HG02973 (cell line): ENCODE results near the gene PTPRF.
"Not testable (repeated sequence)": the region's sequence is repeated elsewhere in the genome, so short reads cannot be mapped to it uniquely, and the experiment has no call there.

ENCODE experiments used
- ATAC-seq: cut with Tn5 transposase; IDR thresholded peaks from one replicate; pipeline ENCODE4 v1.9.1; 2021; ENCODE audit warnings: moderate library complexity; ENCODE audit not compliant: unreplicated experiment

The PTPRF gene

GRCh38 chr1:43530483-43531106 lies at the start of gene PTPRF:
Gene PTPRF, plus strand, starts transcription at chr1:43530883. Its CDS starts 14,193 bp downstream, at chr1:43545076.
- no peak for ATAC-seq

DNA sequence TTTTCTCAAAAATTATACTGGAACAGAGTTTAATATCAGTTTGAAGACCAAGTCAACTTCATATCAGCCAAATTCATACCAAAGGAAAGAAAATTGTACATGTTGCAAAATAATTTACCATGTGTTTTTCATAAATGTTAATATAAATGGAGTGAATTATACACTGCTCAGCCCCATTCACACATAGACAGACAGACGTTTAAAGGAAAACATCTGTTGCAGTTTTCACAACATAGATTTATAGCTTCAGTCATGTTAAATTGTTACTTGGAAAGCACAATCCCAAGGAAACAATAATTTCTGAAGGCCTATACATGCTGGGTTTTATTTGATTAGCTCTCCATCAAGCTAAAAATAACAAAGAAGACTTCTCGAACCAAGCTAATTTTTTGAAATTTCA lies 49.2 kb upstream of the PTPRF start:
- no peak for ATAC-seq

DNA sequence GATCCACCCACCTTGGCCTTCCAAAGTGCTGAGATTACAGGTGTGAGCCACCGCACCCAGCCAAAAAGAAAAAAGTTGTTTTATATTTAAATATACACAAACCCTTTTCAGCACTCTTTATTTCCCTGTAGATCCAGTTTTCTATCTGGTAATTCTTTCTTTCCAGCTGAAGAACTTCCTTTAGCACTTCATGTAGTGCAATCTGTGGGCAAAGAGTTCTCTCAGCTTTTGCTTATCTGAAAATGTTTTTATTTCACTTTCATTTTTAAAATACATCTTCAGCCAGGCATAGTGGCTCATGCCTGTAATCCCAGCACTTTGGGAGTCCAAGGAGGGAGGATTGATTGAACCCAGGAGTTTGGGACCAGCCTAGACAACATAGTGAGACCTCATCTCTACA lies 48.5 kb upstream of the PTPRF start:
- ATAC-seq: no peak

DNA sequence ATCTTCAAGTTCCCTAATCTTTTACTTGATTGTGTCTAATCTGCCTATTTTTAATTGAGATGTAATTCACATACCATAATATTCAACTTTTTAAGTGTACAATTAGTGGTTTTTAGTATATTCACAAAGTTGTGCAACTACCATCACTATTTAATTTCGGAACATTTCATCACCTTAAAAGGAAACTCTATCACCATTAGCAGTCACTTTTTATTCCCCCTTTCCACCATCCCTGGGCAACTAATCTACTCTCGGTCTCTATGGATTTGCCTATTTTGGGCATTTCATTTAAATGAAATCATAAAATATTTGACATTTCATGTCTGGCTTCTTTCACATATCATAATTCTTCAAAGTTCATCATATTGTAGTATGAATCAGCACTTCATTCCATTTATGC lies 46.3 kb upstream of the PTPRF start:
- ATAC-seq: no peak

- no peak for ATAC-seq
These were observed 42.5 kb upstream of the PTPRF start for GRCh38 chr1:43488165-43488564.

DNA sequence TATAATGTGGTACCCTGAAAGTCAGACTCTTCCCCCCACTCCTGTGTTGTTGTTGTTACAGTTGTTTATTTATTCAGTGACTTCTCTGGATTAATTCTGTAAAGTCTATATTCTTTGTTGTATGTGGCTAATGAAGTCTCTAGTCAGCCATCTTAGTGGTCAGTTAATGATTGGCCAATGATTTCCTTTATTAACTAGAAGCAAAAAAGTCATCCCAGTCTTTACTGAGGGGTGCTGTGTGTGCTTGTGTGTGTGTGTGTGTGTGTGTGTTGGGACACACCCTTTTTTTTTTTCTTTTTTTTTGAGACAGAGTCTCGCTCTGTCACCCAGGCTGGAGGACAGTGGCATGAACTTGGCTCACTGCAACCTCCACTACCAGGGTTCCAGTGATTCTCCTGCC lies 39.6 kb upstream of the PTPRF start:
- ATAC-seq: no peak

DNA sequence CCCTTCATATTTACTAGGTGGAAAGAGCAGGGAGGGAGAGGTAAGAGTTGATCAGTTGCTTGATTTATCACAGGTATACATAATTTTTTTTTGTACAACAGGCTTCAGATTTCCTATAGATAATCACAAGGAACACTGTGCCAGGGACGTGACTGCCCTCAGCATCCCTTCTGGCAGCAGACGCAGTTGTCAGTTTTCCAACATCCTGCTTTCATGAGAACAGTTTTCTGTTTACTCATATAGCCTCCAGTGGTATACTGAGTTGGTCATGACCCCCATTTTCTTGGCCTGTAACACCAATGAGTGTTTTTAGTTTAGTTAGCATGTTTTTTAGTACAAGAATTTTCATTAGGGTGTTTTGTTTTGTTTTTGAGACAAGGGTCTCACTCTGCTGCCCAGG lies 37.9 kb upstream of the PTPRF start:
- ATAC-seq: no peak

DNA sequence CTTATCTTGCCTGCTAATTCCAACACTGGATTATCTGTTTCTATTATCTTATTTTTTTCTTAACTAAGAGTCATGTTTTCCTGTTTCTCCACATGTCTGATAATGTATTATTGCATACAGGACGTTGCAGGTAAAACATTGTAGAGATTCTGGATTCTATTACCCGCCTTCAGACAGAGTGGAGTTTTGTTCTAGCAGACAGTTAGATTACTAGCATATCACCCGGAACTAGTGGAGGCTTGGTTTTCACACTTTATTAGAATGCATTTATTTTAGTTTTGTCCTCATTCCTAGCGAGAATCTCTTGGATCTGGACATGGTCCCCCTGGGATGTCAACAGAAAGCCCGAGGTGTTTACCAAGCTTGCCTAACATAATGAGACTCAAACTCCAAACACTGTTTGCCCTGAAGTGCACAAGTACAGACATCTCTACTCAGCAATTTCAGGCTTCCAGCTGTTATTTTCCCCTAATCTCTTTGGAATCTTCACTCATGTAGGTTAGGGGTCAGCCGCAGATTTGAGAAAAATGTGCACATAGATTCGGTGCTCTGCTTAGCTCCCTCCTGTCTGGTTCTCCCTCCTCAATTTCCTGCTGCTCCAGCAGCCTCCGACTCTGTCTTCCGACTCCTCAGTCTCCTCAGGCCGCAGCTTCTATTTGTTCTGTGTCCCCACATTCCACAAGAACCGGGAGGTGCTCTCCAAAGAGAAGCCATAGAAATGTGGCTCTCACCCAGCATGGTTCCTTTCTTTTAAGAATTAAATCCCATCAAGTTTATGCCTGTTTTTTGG lies 36.8 kb upstream of the PTPRF start:
- ATAC-seq: no peak

DNA sequence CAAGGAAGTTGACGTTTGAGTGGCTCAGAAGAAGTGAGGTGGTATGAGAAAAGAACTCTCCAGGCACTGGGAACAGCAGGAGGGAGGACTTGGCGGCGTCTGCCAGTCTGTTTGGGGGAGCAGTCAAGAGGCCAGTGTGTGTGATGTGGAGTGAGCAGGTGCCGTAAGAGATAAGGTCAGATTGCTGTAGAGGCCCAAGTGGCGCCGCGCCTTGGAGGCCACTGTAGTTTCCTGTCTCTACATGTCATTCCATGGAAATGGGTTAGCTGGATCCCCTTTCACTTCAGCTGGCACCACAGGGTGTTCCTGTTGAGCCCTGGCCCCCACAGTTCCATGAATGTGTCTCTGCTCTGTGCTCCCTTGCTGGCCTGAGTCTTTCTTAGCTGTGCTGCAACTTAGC lies 35.5 kb upstream of the PTPRF start:
- ATAC-seq: no peak

DNA sequence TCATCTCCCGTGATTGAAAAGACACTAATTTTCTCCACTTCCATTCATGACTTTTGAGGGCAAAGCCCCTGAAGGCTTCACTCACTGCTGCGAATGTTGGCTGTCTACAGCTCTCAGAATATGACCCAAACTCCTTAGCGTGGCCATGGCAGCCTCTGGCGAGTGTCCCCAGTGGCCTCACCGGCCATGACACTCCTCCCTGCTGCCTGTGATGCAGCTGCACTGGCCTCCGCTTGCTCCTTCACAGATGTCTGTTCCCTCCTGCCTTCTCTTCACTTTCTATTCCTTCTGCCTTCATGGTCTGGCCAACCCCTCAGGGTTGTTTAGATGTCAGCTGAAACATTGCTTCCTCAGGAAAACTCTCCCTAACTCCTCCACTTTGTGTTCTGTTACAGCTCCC lies 30.8 kb upstream of the PTPRF start:
- ATAC-seq: no peak

DNA sequence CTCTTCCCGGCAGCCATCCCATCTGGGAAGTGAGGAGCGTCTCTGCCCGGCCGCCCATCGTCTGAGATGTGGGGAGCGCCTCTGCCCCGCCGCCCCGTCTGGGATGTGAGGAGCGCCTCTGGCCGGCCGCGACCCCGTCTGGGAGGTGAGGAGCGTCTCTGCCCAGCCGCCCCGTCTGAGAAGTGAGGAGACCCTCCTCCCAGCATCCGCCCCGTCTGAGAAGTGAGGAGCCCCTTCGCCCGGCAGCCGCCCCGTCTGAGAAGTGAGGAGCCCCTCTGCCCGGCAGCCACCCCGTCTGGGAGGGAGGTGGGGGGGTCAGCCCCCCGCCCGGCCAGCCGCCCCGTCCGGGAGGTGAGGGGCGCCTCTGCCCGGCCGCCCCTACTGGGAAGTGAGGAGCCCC lies 28.9 kb upstream of the PTPRF start:
- ATAC-seq: not testable (repeated sequence)

GRCh38 chr1:43503534-43503933 lies 27.1 kb upstream of the PTPRF start:
- ATAC-seq: no peak

- no peak for ATAC-seq
These were observed 25.5 kb upstream of the PTPRF start for GRCh38 chr1:43505077-43505780.

DNA sequence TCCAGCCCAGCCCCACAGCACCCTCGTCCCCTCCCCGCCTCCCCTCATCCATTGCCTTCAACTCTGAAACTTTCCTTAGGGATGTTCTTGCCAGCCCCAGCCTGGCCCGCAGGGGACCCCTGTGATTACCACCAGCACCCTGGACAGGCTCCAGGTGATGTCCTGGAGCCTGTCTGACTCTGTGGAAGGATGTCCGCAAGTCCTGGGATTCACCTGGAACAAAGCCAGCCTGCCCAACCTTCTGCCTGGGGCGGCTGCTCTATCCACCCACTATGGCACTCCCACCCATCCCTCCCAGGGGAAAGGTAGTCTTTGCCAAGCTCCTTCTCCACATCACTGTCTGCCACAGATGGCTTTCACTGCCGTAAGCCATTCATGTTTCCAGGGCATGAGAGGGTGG lies 24.4 kb upstream of the PTPRF start:
- no peak for ATAC-seq

DNA sequence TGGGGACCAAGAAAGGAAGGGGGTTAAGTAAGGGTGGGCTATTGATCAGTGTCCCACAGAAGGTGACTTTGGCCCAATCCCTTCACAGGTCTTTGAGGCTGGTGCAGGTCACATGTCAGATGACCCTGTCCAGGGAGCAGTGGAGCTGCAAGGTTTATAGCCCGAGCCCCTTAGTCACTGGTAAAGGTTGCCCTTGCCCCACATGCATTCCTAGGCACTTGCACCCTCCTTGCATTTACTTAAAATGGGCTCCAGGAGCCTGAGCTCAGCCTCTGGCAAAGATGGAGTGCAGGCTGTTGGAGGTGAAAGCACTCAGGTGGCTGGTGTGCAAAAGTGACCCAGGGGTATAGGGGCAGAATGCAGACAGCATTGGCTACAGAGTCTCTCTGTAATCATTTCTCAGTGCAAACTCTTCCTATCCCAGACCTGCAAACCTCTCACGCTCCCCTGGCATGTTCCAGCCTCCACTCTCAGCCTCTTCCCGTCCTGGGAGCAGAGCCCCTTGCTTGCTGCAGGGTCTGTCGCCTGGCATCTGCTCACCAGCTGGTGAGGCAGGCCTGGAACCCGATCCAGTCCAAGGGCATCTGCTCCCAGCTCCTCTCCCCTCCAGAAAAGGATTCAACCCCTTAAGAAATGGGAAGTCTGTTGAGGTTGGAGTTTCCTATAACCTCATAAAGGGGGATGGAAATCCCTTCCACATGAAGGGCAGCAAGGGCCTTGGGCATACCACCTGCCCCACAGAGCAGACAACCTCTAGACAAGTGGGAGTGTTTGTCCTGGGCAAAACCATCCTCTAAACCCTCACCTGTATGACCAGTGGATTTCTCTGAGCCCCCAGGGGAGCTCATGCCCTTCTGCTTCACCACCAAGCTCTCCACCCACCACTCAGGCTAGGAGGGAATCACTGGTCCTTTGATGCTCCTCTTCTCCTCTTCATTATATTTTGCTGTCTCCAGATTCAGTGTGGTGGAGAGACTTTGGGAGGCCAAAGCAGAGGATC lies 23.1 kb upstream of the PTPRF start:
- no peak for ATAC-seq

GRCh38 chr1:43509007-43509739 lies 21.5 kb upstream of the PTPRF start:
- ATAC-seq: no peak

DNA sequence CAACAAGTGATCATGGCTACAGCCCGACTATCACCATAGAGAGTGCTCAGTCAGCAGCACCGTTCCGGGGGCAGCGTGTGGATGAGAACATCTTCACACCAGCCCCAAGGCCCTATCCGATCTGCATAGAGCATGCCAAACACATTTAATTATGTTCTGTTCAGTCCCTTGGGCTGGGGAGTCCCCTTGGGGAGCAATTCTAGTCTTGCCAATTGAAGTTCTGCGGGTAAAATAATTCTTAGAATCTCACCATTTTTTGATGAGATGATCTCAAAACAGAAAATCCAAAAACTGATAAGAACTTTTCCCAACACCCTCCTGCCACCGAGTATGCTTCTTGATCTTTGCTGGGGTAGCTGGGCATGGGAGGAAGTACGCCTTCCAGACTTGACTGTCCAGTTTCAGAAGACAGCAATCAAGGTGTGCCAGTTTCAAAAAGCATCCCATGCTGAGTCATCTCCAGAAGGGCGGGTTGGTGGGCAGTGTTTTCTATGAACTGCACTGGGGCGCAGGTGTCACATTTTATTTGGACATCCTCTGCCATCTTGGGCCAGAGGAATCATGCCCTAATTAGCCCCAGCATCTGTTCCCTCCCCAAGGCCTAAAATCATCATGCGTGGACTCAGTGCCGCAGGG lies 20.8 kb upstream of the PTPRF start:
- no peak for ATAC-seq

DNA sequence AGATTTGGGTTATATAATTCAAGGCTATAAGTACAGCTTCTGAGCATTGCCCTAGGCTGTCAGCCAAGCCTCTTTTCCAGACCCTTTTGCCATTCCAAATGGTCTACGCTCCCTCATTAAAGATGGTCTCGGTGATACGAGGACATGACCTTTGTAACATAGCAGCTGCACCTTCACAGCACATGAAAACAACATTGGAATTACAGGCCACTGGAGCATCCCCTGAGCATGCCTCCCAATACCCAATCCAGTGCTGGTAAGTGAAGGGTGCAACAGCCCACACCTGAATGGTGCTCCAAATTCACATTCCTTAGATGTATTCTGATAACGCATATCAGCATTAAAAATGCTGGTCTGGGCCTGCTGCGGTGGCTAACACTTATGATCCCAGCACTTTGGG lies 20.1 kb upstream of the PTPRF start:
- ATAC-seq: no peak

- ATAC-seq: no peak
These were observed 19.3 kb upstream of the PTPRF start for GRCh38 chr1:43511394-43511793.

DNA sequence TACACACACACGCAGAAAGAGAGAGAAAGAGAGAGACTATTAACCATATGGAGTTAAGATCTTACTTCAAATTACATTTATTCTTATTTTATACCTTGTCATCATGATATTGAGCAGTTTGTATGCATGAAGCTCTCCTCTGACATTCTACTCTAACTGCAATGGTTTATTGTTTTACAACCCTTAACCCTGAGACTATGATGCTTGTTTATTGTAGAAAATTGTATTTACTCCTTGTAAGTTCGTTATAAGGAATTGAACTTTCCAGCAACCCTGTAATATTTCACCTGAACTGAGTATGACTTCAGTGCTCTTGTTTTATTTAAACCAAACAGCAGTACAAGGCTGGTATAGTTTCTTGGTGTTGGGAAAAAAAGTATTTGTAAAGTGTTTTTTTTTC lies 18.6 kb upstream of the PTPRF start:
- no peak for ATAC-seq
